ENCODE results near the gene KRCC1. TPM values are rescaled to one million over a fixed set of nuclear protein-coding genes. Genes with fewer than 3 reads are reported as not detected.

Gene KRCC1
- total RNA-seq, 2 donors from 2014 or later = 11.7 to 20.3 TPM

DNA sequence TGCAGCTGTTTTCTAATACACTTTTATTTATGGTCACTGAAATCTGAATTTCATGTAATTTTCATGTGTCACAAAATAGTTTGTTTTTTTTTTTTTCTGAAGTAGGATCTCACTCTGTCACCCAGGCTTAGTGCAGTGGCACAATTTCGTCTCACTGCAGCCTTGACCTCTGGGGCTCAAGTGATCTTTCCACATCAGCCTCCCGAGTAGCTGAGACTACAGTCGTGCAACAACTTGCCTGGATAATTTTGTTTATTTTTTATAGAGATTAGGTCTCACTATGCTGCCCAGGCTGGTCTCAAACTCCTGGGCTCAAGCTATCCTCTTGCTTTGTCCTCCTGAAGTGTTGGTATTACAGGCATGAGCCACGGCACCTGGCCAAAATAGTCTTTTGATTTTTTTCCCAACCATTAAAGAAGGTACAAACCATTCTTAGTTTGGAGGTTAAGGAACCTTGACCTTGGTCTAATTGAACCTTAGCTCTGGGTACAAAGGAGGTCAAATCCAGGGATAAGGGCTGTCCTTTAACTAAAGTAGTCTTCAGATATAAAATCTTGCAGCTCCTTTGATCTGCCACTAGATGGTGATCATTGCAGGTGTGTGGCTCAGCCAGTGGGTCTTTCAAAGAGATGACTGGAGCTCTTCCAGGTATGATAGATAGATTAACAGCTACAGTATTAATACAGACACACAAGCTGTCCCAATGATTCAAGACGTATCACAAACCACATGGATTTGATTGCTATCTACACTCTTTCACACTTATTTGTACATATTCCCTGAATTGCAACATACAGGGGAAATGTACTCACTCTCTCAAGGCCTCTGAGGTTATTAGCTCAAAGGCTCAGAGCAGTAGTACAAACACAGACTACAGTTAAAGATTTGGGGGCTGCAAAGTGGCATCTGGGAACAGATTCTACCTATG lies 4.7 kb upstream of the KRCC1 start:
- WGBS, 2 experiments (ENCODE audit: insufficient coverage in 1 of 2, insufficient read length in 1 of 2) = 45 to 68% methylated on average over 4 to 5 of the region's 5 CpGs
- no peak overlapping the region for H3K4me3 Mint-ChIP-seq
- Histone ChIP-seq H3K36me3 (ENCODE audit: control insufficient read depth, insufficient read depth, low read length) (no peaks in the 10 kb centered on the region), H3K27me3 (ENCODE audit: control insufficient read depth, insufficient read depth, low read length, poor library complexity, severe bottlenecking) (peaks cover 30% of the 10 kb centered on the region), H3K27ac (ENCODE audit: low read depth, low read length) (no peak overlapping the region), H3K9me3 (ENCODE audit: control insufficient read depth, low read length) (no peaks in the 10 kb centered on the region), H3K9ac (ENCODE audit: extremely low read depth, low read length, poor library complexity, severe bottlenecking) (no peak overlapping the region), H3K4me3 (ENCODE audit: low read length) (no peak overlapping the region), H3K4me1 (ENCODE audit: control insufficient read depth, insufficient read depth, low read length) (no peaks in the 10 kb centered on the region)
- DNase-seq = no peak
- H3K27me3 Mint-ChIP-seq (ENCODE audit: insufficient read depth) = peaks cover 32% of the 10 kb centered on the region
- TF ChIP-seq, protein P1, sequence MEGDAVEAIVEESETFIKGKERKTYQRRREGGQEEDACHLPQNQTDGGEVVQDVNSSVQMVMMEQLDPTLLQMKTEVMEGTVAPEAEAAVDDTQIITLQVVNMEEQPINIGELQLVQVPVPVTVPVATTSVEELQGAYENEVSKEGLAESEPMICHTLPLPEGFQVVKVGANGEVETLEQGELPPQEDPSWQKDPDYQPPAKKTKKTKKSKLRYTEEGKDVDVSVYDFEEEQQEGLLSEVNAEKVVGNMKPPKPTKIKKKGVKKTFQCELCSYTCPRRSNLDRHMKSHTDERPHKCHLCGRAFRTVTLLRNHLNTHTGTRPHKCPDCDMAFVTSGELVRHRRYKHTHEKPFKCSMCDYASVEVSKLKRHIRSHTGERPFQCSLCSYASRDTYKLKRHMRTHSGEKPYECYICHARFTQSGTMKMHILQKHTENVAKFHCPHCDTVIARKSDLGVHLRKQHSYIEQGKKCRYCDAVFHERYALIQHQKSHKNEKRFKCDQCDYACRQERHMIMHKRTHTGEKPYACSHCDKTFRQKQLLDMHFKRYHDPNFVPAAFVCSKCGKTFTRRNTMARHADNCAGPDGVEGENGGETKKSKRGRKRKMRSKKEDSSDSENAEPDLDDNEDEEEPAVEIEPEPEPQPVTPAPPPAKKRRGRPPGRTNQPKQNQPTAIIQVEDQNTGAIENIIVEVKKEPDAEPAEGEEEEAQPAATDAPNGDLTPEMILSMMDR (conservative IDR thresholded peaks at IDR 0.05) = peak; percentile 87
- H3K4me1 Mint-ChIP-seq = peaks cover 11% of the 10 kb centered on the region
- H3K9me3 Mint-ChIP-seq = no peaks in the 10 kb centered on the region
- no peak overlapping the region for H3K27ac Mint-ChIP-seq
- no peaks in the 10 kb centered on the region for H3K36me3 Mint-ChIP-seq (ENCODE audit: low read depth)

GRCh38 chr2:88058191-88058590 lies 2.6 kb upstream of the KRCC1 start:
- no peak for DNase-seq
- 91% methylated on average over 4 to 5 of the region's 5 CpGs for WGBS, 2 experiments (ENCODE audit: insufficient coverage in 1 of 2, insufficient read length in 1 of 2)
- H3K4me1 ChIP-seq (ENCODE audit: control insufficient read depth, insufficient read depth, low read length) = peaks cover 3% of the 10 kb centered on the region
- no peak overlapping the region for H3K27ac Mint-ChIP-seq
- no peak overlapping the region for H3K9ac ChIP-seq (ENCODE audit: extremely low read depth, low read length, poor library complexity, severe bottlenecking)
- no peak overlapping the region for H3K4me3 ChIP-seq (ENCODE audit: low read length)
- no peak overlapping the region for H3K27ac ChIP-seq (ENCODE audit: low read depth, low read length)
- peaks cover 15% of the 10 kb centered on the region for H3K27me3 ChIP-seq (ENCODE audit: control insufficient read depth, insufficient read depth, low read length, poor library complexity, severe bottlenecking)
- H3K27me3 Mint-ChIP-seq (ENCODE audit: insufficient read depth) = peaks cover 21% of the 10 kb centered on the region
- H3K4me3 Mint-ChIP-seq = no peak overlapping the region
- peaks cover 3% of the 10 kb centered on the region for H3K36me3 ChIP-seq (ENCODE audit: control insufficient read depth, insufficient read depth, low read length)
- no peaks in the 10 kb centered on the region for H3K9me3 Mint-ChIP-seq
- H3K9me3 ChIP-seq (ENCODE audit: control insufficient read depth, low read length) = no peaks in the 10 kb centered on the region
- TF ChIP-seq, protein P1 (conservative IDR thresholded peaks at IDR 0.05) = no peak
- H3K36me3 Mint-ChIP-seq (ENCODE audit: low read depth) = no peaks in the 10 kb centered on the region
- H3K4me1 Mint-ChIP-seq = peaks cover 24% of the 10 kb centered on the region

GRCh38 chr2:88057437-88057844 lies 1.9 kb upstream of the KRCC1 start:
- no peak for DNase-seq
- Mint-ChIP-seq H3K4me1 (peaks cover 24% of the 10 kb centered on the region), H3K27ac (no peak overlapping the region)

More at GRCh38 chr2:88057437-88057844, 1.9 kb upstream of the KRCC1 start:
- H3K4me3 ChIP-seq (ENCODE audit: low read length) = no peak overlapping the region
- 76 to 100% methylated on average over 3 to 4 of the region's 4 CpGs for WGBS, 2 experiments (ENCODE audit: insufficient coverage in 1 of 2, insufficient read length in 1 of 2)
- H3K4me3 Mint-ChIP-seq = no peak overlapping the region
- H3K9me3 Mint-ChIP-seq = no peaks in the 10 kb centered on the region
- H3K9me3 ChIP-seq (ENCODE audit: control insufficient read depth, low read length) = no peaks in the 10 kb centered on the region
- H3K36me3 Mint-ChIP-seq (ENCODE audit: low read depth) = peaks cover 3% of the 10 kb centered on the region
- TF ChIP-seq, protein P1 (conservative IDR thresholded peaks at IDR 0.05) = no peak
- peaks cover 5% of the 10 kb centered on the region for H3K36me3 ChIP-seq (ENCODE audit: control insufficient read depth, insufficient read depth, low read length)
- H3K27me3 ChIP-seq (ENCODE audit: control insufficient read depth, insufficient read depth, low read length, poor library complexity, severe bottlenecking) = peaks cover 8% of the 10 kb centered on the region
- H3K9ac ChIP-seq (ENCODE audit: extremely low read depth, low read length, poor library complexity, severe bottlenecking) = no peak overlapping the region
- no peak overlapping the region for H3K27ac ChIP-seq (ENCODE audit: low read depth, low read length)
- peaks cover 14% of the 10 kb centered on the region for H3K27me3 Mint-ChIP-seq (ENCODE audit: insufficient read depth)
- H3K4me1 ChIP-seq (ENCODE audit: control insufficient read depth, insufficient read depth, low read length) = peaks cover 3% of the 10 kb centered on the region

Measured in endodermal cell (in vitro differentiated cells).